NCI-H2107 treated with DMSO at 0.1 percent for 48 hours (cell line): ENCODE data around the gene CAVIN3.

Experiments used
- DNase-seq: peaks from one replicate; lab custom pipeline; 2025; ENCODE audit not compliant: unreplicated experiment; lab: John Stamatoyannopoulos, UW

The CAVIN3 gene

DNA sequence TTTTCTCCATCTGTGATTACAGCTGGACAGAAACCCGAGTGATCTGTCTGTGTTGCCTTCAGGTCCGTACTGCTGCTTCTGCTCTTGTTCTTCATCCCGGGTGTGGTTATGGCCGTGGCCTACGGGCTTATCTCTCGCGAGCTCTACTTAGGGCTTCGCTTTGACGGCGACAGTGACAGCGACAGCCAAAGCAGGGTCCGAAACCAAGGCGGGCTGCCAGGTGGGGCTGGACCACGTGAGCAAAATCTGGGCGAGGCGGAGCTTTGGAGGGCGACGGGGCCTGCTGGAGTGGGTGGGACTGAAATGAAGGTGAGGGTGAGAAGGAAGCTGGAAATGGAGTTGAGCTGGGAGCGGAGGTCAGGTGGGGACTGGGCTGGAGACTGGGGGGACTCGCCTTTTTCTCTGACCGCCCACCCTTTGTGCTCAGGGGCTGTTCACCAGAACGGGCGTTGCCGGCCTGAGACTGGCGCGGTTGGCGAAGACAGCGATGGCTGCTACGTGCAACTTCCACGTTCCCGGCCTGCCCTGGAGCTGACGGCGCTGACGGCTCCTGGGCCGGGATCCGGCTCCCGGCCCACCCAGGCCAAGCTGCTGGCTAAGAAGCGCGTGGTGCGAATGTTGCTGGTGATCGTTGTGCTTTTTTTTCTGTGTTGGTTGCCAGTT is 49.6 kb downstream of the CAVIN3 start:
- no peak for DNase-seq

DNA sequence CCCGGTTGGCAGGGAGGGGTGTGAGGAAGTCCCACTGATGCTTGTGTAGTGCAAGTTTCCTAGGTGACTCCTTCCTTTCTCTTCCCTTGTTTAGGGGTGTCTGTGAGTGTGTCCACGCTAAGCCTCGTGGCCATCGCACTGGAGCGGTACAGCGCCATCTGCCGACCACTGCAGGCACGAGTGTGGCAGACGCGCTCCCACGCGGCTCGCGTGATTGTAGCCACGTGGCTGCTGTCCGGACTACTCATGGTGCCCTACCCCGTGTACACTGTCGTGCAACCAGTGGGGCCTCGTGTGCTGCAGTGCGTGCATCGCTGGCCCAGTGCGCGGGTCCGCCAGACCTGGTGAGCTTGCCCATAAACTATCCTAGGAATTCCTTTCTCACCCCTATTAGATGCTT is 50.3 kb downstream of the CAVIN3 start:
- no peak for DNase-seq
